ENCODE measurements around the gene NSF.
"Not testable (repeated sequence)": the region's sequence is repeated elsewhere in the genome, so short reads cannot be mapped to it uniquely, and the experiment has no call there.

Gene NSF

GRCh38 chr17:46756081-46756735, 165.7 kb downstream of the NSF start:
- DNase-seq, result no peak

- no peak for DNase-seq
Observed at GRCh38 chr17:46756861-46757260, 166.4 kb downstream of the NSF start.

GRCh38 chr17:46757588-46757987, 167.1 kb downstream of the NSF start:
- not testable (repeated sequence) for DNase-seq

- DNase-seq, result no peak
Observed at GRCh38 chr17:46758614-46759013, 168.1 kb downstream of the NSF start.

- no peak for DNase-seq
Observed at GRCh38 chr17:46759141-46759540, 168.7 kb downstream of the NSF start.

GRCh38 chr17:46763416-46763815, 172.9 kb downstream of the NSF start:
- DNase-seq, result no peak

- DNase-seq, result no peak
Observed at GRCh38 chr17:46764000-46764708, 173.7 kb downstream of the NSF start.

GRCh38 chr17:46764709-46765401, 174.4 kb downstream of the NSF start:
- no peak for DNase-seq

GRCh38 chr17:46765453-46765852, 175.0 kb downstream of the NSF start:
- no peak for DNase-seq

- no peak for DNase-seq
Observed at GRCh38 chr17:46766493-46767491, 176.3 kb downstream of the NSF start.

GRCh38 chr17:46768540-46768870, 178.0 kb downstream of the NSF start:
- DNase-seq, result no peak

GRCh38 chr17:46768896-46769295, 178.4 kb downstream of the NSF start:
- not testable (repeated sequence) for DNase-seq

- peak; percentile 57 for DNase-seq
Observed at GRCh38 chr17:46769531-46770438, 179.3 kb downstream of the NSF start.

- DNase-seq, result peak; percentile 28
Observed at GRCh38 chr17:46770439-46770817, 180.0 kb downstream of the NSF start.

- peak; percentile 81 for DNase-seq
Observed at GRCh38 chr17:46770818-46771560, 180.5 kb downstream of the NSF start.

- peak; percentile 61 for DNase-seq
Observed at GRCh38 chr17:46771561-46772474, 181.3 kb downstream of the NSF start.

GRCh38 chr17:46772475-46773220, 182.2 kb downstream of the NSF start:
- DNase-seq, result peak; percentile 26

- no peak for DNase-seq
Observed at GRCh38 chr17:46773221-46773605, 182.7 kb downstream of the NSF start.

- no peak for DNase-seq
Observed at GRCh38 chr17:46773676-46774075, 183.2 kb downstream of the NSF start.

Data from right kidney (tissue), 1 donor.